ENCODE results near the gene CDH13.

Gene CDH13

GRCh38 chr16:83269048-83269447 lies 642.3 kb downstream of the CDH13 start:
- no peak for DNase-seq

- no peak for DNase-seq
Observed at GRCh38 chr16:83269541-83269940, 642.8 kb downstream of the CDH13 start.

- no peak for DNase-seq
Observed at GRCh38 chr16:83270061-83270460, 643.3 kb downstream of the CDH13 start.

- DNase-seq: no peak
Observed at GRCh38 chr16:83270640-83271039, 643.9 kb downstream of the CDH13 start.

GRCh38 chr16:83271123-83271522 lies 644.4 kb downstream of the CDH13 start:
- DNase-seq: no peak

GRCh38 chr16:83271970-83272575 lies 645.3 kb downstream of the CDH13 start:
- no peak for DNase-seq

GRCh38 chr16:83272843-83273242 lies 646.1 kb downstream of the CDH13 start:
- no peak for DNase-seq

GRCh38 chr16:83273504-83274173 lies 646.9 kb downstream of the CDH13 start:
- DNase-seq: no peak

GRCh38 chr16:83279251-83279650 lies 652.5 kb downstream of the CDH13 start:
- no peak for DNase-seq

- DNase-seq: no peak
Observed at GRCh38 chr16:83285921-83286320, 659.2 kb downstream of the CDH13 start.

- no peak for DNase-seq
Observed at GRCh38 chr16:83296505-83296904, 669.7 kb downstream of the CDH13 start.

GRCh38 chr16:83298541-83298940 lies 671.8 kb downstream of the CDH13 start:
- DNase-seq: no peak

GRCh38 chr16:83300326-83300725 lies 673.6 kb downstream of the CDH13 start:
- no peak for DNase-seq

- DNase-seq: no peak
Observed at GRCh38 chr16:83301971-83302370, 675.2 kb downstream of the CDH13 start.

GRCh38 chr16:83302853-83303252 lies 676.1 kb downstream of the CDH13 start:
- DNase-seq: no peak

GRCh38 chr16:83305092-83305491 lies 678.3 kb downstream of the CDH13 start:
- DNase-seq: no peak

- DNase-seq: no peak
Observed at GRCh38 chr16:83306961-83307593, 680.3 kb downstream of the CDH13 start.

- DNase-seq: no peak
Observed at GRCh38 chr16:83307594-83307992, 680.8 kb downstream of the CDH13 start.

GRCh38 chr16:83308414-83308813 lies 681.6 kb downstream of the CDH13 start:
- no peak for DNase-seq

GRCh38 chr16:83310816-83311215 lies 684.0 kb downstream of the CDH13 start:
- DNase-seq: no peak

GRCh38 chr16:83312015-83312717 lies 685.4 kb downstream of the CDH13 start:
- DNase-seq: no peak

GRCh38 chr16:83312718-83313245 lies 686.0 kb downstream of the CDH13 start:
- DNase-seq: no peak

- no peak for DNase-seq
Observed at GRCh38 chr16:83315271-83315670, 688.5 kb downstream of the CDH13 start.

GRCh38 chr16:83316458-83316857 lies 689.7 kb downstream of the CDH13 start:
- no peak for DNase-seq
